Fibroblast of lung (primary cell): Measurements from ENCODE around the gene TMEM98. TPM values are rescaled to one million over a fixed set of nuclear protein-coding genes. Genes with fewer than 3 reads are reported as not detected.
"Not testable (repeated sequence)": the region's sequence is repeated elsewhere in the genome, so short reads cannot be mapped to it uniquely, and the experiment has no call there.

ENCODE experiments used
- DNase-seq, 2 donors: peaks; one replicate each; pipeline versions ENCODE4 v3.0.0 to v3.0.0-alpha.2; 2010; ENCODE audit warnings: low read depth in 2 of 2
- H2AFZ ChIP-seq: 2 replicates; pipeline ENCODE4 v1.5.1; 2012; ENCODE audit warnings: low read length, control low read depth, inconsistent platforms
- H3K27ac ChIP-seq: 2 replicates; pipeline ENCODE4 v1.5.1; 2011; ENCODE audit warnings: low read length, control low read depth; ENCODE audit not compliant: insufficient read depth
- H3K27me3 ChIP-seq: 2 replicates; pipeline ENCODE4 v1.5.1; 2011; ENCODE audit warnings: mild to moderate bottlenecking, low read length; ENCODE audit not compliant: control insufficient read depth, insufficient read depth
- H3K36me3 ChIP-seq: 2 replicates; pipeline ENCODE4 v1.5.1; 2011; ENCODE audit warnings: low read length; ENCODE audit not compliant: control insufficient read depth, insufficient read depth
- H3K4me1 ChIP-seq: 2 replicates; pipeline ENCODE4 v1.5.1; 2011; ENCODE audit warnings: low read length; ENCODE audit not compliant: control insufficient read depth, insufficient read depth; ENCODE audit errors: extremely low read depth
- H3K4me2 ChIP-seq: 2 replicates; pipeline ENCODE4 v1.5.1; 2011; ENCODE audit warnings: low read length, control low read depth; ENCODE audit not compliant: insufficient read depth; ENCODE audit errors: extremely low read depth
- H3K4me3 ChIP-seq, 4 experiments: fragments of 200-600 bp in 1 of 4; sonication (generic) in 1 of 4; replicated peaks in 1 of 4; 2 replicates each; pipeline ENCODE4 v1.5.1; 2011 to 2016; ENCODE audit warnings: low read length in 4 of 4, low read depth in 3 of 4, mild to moderate bottlenecking in 3 of 4, control low read depth in 2 of 4, inconsistent platforms in 1 of 4, mixed read lengths in 1 of 4; ENCODE audit not compliant: insufficient read depth in 1 of 4; ENCODE audit errors: control extremely low read depth in 1 of 4
- H3K79me2 ChIP-seq: 2 replicates; pipeline ENCODE4 v1.5.1; 2012; ENCODE audit warnings: mild to moderate bottlenecking, low read length, inconsistent platforms; ENCODE audit not compliant: control insufficient read depth, insufficient read depth
- H3K9ac ChIP-seq: 2 replicates; pipeline ENCODE4 v1.5.1; 2011; ENCODE audit warnings: mild to moderate bottlenecking, low read length, control low read depth; ENCODE audit not compliant: insufficient read depth
- H3K9me3 ChIP-seq: 2 replicates; pipeline ENCODE4 v1.5.1; 2012; ENCODE audit warnings: low read depth, low read length; ENCODE audit not compliant: control insufficient read depth, insufficient read depth
- H4K20me1 ChIP-seq: 2 replicates; pipeline ENCODE4 v1.5.1; 2011; ENCODE audit warnings: low read length; ENCODE audit not compliant: control insufficient read depth, insufficient read depth; ENCODE audit errors: extremely low read depth
- EZH2 ChIP-seq: IDR thresholded peaks from 2 replicates; pipeline ENCODE4 v1.5.1; 2012; ENCODE audit warnings: low read length, control low read depth, mild to moderate bottlenecking; ENCODE audit errors: missing control alignments
- polyA plus RNA-seq, 2 donors: library from polyadenylated mRNA; depleted of rRNA in 1 of 2; stranded (reverse) in 1 of 2; unstranded in 1 of 2; fragments of >200 nt; gene quantifications; 2 replicates each; pipeline ENCODE4 v1.2.1, GENCODE V29; 2011 to 2012; ENCODE audit warnings: missing spikeins in 1 of 2
- total RNA-seq: library from RNA; depleted of rRNA; stranded (reverse); fragments of >200 nt; gene quantifications from 2 replicates; pipeline ENCODE4 v1.2.1, GENCODE V29; 2014
- TF ChIP-seq, protein P1 (sequence below), 2 donors: IDR thresholded peaks in 1 of 2; conservative IDR thresholded peaks in 1 of 2; 1 replicate in 1 of 2; 2 replicates in 1 of 2; pipeline ENCODE4 v1.5.1; 2011 to 2012; ENCODE audit warnings: low read length in 2 of 2, control low read depth in 1 of 2, inconsistent platforms in 1 of 2, low read depth in 1 of 2, mild to moderate bottlenecking in 1 of 2

Gene TMEM98
- total and polyA plus RNA-seq, 2 donors (not counting 1 experiment from before 2014, with no cell fraction given) = 153 to 220 TPM

DNA sequence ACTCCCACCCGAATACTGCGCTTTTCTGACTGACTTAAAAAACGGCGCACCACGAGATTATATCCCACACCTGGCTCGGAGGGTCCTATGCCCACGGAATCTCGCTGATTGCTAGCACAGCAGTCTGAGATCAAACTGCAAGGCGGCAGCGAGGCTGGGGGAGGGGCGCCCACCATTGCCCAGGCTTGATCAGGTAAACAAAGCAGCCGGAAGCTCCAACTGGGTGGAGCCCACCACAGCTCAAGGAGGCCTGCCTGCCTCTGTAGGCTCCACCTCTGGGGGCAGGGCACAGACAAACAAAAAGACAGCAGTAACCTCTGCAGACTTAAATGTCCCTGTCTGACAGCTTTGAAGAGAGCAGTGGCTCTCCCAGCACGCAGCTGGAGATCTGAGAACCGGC is 40.5 kb upstream of the TMEM98 start:
- H3K4me1 ChIP-seq, H3K4me2 ChIP-seq, DNase-seq, H3K79me2 ChIP-seq, H2AFZ ChIP-seq, H3K27me3 ChIP-seq, H3K27ac ChIP-seq, H3K36me3 ChIP-seq, H3K9me3 ChIP-seq, H3K4me3 ChIP-seq, H4K20me1 ChIP-seq, H3K9ac ChIP-seq: not testable (repeated sequence)

DNA sequence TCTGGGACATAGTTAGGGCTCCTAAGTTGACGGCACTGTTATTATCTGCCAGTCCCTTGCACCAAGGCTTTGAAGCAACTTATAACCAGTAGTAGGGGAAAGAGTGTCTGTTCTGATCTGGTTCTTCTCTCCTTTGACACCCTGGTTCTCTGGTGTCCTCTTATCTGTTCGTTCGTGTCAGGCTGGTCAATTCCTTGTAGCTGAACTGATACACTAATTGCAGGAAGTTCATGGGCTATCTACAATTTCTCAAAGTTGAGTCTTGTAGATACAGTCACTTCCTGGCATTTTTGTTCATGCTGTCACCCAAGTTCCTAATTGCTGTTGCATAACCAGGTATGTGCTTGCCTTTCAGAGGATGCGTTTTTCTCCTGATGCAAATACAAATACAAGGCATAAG is 33.7 kb upstream of the TMEM98 start:
- Histone ChIP-seq H3K4me2 (no peak overlapping the region), H3K4me3 (no peak overlapping the region), H3K4me1 (no peaks in the 10 kb centered on the region), H4K20me1 (no peaks in the 10 kb centered on the region), H3K79me2 (no peaks in the 10 kb centered on the region), H3K9ac (no peak overlapping the region), H3K9me3 (no peaks in the 10 kb centered on the region), H2AFZ (no peak overlapping the region), H3K27me3 (peaks cover 2% of the 10 kb centered on the region), H3K27ac (no peak overlapping the region), H3K36me3 (no peaks in the 10 kb centered on the region)
- TF ChIP-seq, protein P1, sequence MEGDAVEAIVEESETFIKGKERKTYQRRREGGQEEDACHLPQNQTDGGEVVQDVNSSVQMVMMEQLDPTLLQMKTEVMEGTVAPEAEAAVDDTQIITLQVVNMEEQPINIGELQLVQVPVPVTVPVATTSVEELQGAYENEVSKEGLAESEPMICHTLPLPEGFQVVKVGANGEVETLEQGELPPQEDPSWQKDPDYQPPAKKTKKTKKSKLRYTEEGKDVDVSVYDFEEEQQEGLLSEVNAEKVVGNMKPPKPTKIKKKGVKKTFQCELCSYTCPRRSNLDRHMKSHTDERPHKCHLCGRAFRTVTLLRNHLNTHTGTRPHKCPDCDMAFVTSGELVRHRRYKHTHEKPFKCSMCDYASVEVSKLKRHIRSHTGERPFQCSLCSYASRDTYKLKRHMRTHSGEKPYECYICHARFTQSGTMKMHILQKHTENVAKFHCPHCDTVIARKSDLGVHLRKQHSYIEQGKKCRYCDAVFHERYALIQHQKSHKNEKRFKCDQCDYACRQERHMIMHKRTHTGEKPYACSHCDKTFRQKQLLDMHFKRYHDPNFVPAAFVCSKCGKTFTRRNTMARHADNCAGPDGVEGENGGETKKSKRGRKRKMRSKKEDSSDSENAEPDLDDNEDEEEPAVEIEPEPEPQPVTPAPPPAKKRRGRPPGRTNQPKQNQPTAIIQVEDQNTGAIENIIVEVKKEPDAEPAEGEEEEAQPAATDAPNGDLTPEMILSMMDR (conservative IDR thresholded peaks at IDR 0.05 in 1 of 2, IDR thresholded peaks at IDR 0.05 in 1 of 2; ENCODE audit: low read depth in 1 of 2, low read length in 2 of 2) = no peak
- no peak for TF ChIP-seq EZH2
- DNase-seq = no peak

DNA sequence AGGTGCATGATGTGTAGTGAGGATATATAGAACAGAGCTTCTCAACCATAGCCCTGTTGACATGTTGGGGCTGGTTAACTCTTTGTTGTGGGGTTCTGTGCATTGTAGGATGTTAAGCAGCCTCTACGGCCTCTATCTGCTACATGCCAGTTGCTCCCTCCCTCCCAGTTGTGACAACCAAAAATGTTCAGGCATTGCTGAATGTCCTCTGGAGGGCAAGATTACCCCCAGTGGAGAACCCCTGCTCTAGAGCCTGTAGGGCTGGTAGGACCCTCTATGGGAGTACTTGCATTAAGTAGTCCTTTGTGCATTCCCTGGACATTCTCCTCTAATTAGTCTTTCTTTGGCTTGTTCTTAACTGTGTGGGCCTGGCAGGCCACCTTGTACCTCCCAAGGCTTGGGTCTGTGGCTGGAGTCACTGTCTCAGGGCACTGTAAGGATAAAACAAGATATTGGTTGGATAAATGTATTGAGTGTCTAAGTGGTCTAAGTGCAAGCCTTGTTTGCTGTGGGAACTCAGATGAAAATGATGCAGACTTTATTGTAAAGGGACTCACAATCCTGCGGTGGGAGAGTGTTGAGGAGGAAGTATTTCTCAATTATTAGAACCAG is 31.2 kb upstream of the TMEM98 start:
- DNase-seq = no peak
- Histone ChIP-seq H3K4me2 (no peak overlapping the region), H3K79me2 (no peaks in the 10 kb centered on the region), H4K20me1 (no peaks in the 10 kb centered on the region), H3K4me3 (no peak overlapping the region), H3K4me1 (no peaks in the 10 kb centered on the region), H3K27ac (no peak overlapping the region), H3K9ac (no peak overlapping the region), H2AFZ (no peak overlapping the region), H3K27me3 (peaks cover 2% of the 10 kb centered on the region), H3K9me3 (no peaks in the 10 kb centered on the region), H3K36me3 (no peaks in the 10 kb centered on the region)
- TF ChIP-seq, protein P1 (conservative IDR thresholded peaks at IDR 0.05 in 1 of 2, IDR thresholded peaks at IDR 0.05 in 1 of 2; ENCODE audit: low read depth in 1 of 2, low read length in 2 of 2) = no peak
- TF ChIP-seq EZH2 = no peak
